GM19467 (cell line): Measurements from ENCODE around the gene CLCN6.
"Not testable (repeated sequence)": the region's sequence is repeated elsewhere in the genome, so short reads cannot be mapped to it uniquely, and the experiment has no call there.

ENCODE experiments used
- ATAC-seq: cut with Tn5 transposase; IDR thresholded peaks from one replicate; pipeline ENCODE4 v1.9.1; 2021; ENCODE audit warnings: mild to moderate bottlenecking, moderate library complexity; ENCODE audit not compliant: unreplicated experiment

Gene CLCN6

GRCh38 chr1:11793819-11794218, 12.2 kb upstream of the CLCN6 start:
- no peak for ATAC-seq

- ATAC-seq, result no peak
Measured at GRCh38 chr1:11794446-11795237, 11.3 kb upstream of the CLCN6 start.

GRCh38 chr1:11795238-11795890, 10.6 kb upstream of the CLCN6 start:
- no peak for ATAC-seq

DNA sequence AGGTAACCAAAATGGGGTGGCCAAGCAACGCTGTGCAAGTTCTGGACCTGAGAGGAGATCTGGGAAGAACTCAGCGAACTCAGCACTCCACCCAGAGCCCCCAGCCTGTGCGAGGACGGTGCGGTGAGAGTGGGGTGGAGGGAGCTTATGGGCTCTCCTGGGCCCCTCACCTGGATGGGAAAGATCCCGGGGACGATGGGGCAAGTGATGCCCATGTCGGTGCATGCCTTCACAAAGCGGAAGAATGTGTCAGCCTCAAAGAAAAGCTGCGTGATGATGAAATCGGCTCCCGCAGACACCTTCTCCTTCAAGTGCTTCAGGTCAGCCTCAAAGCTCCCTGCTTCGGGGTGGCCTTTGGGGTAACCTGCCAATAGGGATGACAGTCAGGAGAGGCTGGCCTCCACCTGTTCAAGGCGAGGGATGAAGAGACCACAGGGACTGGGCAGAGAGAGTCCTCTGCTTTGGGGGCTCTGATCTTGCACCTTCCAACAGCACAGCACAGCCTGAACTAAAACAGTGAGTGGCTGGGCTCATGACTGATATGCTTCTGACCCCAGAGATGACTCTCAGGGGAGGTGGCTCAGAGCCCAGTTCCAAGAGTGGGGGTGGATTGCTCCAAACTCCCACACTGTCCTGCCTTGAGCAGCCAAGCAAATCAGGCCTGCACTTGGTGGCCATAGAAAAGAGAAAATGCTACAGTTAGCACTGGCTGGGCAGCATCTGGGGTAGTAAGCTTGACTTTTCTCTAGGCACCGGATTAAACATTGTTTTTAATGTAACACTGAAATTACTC, 9.8 kb upstream of the CLCN6 start:
- ATAC-seq, result no peak

GRCh38 chr1:11797525-11798216, 8.3 kb upstream of the CLCN6 start:
- no peak for ATAC-seq

GRCh38 chr1:11799099-11799498, 6.9 kb upstream of the CLCN6 start:
- no peak for ATAC-seq

DNA sequence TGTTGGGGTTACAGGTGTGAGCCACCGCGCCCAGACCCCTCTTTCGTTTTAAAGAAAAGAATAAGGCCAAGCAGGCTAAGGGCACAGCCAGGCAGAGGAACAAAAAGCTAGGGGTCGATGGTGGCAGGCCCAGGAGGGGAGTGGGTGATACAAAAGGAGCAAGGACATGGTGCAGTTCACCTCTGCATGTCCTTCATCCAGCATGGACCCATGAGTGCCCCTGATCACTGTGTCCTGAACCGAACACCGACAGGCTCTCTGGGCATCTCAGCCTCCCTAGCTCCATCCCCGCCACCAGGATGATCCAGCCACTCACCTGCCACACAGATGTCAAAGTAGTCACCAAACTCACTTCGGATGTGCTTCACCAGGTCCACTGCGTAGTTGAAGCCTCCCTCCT, 6.1 kb upstream of the CLCN6 start:
- ATAC-seq, result no peak

- no peak for ATAC-seq
Measured at GRCh38 chr1:11800391-11800755, 5.6 kb upstream of the CLCN6 start.

DNA sequence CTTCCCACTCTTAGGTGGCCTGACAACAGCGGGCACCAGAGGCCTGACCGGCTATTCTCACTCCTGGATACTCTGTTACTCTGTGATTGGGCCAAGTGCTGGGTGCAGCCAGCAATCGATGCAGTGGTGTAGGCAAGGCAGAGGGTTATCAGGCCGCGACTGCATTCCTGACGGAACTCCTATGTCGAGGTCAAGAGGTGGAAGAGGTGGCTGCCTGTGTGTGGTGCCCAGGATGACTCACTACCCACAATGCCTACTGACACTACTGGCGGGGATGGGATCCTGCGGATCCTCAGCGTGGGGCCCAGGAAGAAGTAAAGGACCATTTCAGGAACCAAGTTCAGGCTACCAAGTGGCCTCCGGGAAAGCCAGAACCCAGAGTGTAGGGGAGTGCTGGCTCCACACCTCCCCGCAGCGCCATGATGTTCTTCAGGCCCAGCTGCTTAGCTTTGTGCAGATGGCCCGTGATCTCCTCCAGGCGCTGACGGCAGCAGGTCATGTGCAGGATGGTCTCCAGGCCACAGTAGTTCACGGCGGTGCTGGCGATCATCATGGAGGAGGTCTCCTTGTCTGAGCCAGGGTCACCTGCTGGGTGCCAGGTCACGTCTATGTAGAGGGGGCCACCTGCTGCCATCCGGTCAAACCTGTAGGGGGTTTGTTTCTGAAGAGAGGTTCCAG, 5.1 kb upstream of the CLCN6 start:
- no peak for ATAC-seq

DNA sequence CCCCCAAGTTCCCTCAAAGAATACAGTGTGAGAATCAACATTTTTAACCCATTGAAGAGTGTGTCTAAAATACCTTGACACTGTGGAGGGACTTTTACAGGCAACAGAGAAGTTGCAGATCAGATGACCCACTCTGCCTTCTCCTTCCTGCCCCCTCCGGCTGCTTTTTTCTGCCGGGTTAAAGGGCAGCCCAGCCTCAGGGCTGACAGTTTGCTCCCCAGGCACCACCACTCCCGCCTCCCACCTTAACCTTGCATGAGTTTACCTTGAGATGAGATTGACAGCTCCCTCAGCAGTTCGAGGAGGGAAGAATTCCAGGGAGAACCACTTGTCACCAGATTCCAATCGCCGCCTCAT, 3.4 kb upstream of the CLCN6 start:
- no peak for ATAC-seq

DNA sequence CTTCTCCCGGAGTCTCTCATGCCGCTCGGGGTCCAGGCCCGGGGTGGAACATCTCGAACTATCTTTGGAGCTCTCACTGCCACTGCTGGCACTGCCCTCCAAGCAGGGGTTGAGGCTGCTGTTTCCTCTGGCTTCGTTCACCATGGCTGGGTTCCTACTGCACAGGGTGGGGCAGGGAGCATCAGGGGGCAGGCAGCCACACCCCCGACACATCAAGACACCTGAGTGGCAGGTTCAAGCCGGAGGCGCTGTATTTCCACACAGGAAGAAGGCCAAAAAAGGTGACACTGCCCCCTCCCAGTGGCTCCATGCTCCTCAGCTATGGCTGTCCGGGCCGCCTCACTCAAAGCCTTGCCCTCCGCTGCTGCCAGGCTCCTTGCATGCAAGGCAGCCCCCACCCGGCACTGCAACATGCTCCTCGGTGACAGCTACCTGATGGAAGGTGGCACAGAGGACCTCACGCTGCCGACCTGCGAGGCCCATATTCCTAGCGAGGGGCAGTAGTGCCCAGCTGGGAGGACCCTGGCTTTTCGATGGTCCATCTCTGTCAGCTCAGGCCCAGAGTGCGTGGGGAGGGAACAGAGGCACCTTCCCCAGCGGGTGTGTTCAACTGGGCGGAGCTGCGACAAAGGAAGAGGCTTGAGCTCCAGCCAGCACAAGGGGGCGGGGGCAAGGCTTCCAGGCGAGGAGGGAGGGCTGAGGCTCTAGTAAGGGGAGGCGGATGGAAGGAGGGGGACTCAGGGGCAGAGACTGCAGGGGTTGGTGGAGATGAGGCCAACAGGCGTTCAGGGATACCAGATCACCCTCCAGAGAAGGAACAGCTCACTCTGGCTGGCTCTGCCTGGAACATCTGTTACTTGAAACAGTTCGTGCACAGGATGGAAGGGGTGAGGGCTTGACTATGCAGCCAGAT, 2.8 kb upstream of the CLCN6 start:
- no peak for ATAC-seq

DNA sequence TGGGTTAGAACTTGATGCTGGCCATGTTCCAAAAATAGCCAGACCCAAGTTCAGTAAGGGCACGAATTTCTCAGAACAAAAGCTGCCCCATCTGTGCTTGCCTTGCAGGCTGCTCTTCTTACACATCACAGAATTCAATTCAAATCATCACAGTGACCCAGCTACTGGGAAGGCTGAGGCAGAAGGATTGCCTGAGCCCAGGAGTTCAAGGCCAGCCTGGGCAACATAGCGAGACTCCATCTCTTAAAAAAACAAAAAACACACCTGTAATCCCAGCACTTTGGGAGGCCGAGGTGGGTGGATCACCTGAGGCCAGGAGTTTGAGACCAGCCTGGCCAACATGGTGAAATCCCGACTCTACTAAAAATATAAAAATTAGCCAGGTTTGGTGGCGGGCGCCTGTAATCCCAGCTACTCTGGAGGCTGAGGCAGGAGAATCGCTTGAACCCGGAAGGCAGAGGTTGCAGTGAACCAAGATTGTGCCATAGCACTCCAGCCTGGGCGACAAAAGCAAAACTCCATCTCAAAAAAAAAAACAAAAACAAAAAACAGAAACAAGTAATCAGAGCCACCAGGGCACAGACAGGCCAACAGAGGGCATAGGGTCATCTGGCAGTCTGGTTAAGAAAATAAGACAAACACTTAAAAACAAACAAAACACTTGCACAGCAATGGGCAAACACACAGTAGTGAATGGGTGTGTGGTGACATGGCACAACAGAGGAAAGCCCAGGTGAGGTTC, 1.9 kb upstream of the CLCN6 start:
- ATAC-seq, result not testable (repeated sequence)

- ATAC-seq, result no peak
Measured at GRCh38 chr1:11804666-11805421, 1.1 kb upstream of the CLCN6 start.

DNA sequence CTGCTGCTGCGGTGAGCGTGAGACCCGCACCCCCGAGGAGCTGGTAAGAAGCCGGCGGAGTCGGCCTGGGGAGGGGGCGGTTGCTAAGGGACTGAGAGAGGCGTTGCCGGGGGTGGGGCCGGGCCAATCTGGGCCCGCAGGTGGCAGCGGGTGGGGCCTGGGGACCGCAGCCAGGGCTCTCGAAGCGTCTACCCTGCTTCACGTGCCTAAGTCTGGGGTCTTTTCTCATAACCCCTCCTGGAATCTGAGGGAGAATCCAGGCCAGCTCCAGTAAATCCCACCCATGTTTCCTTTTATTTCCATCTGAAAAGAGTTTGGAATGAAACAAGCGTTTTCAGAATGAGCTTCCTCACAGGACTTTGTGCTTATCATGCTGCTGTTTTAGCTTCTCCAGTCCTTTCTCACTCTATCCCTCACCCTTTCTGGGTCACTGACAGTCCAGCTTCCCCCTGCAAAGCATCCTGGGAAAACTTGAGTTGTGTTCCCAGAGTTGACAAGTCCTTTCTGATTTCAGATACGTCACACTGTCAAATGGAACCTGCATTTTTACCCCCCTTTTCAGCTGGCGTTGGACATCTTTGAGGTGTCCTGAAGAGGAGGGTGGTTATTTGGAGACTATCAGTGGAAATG, 431 bp downstream of the CLCN6 start:
- ATAC-seq, result peak; percentile 32

- no peak for ATAC-seq
Measured at GRCh38 chr1:11807133-11807532, 1.1 kb downstream of the CLCN6 start.

GRCh38 chr1:11813021-11813420, 7.0 kb downstream of the CLCN6 start:
- ATAC-seq, result no peak

DNA sequence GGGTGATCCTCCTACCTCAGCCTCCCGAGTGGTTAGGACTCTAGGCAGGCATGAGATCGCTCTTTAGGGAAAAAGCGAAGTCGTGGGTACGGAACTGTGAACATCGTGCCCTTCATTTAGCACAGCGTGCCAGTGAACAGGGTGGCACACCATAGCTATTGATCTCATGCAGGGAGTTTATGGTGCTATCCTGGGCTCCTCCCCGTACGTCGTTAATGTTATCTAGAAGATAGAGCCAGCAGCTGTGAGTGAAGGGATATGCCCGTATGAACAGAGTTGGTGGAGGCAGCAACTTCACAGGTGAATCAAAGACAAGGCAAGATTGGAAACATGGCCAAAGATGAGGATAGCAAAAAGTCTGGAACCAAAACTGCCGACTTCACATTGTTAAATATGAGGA, 11.2 kb downstream of the CLCN6 start:
- no peak for ATAC-seq

- no peak for ATAC-seq
Measured at GRCh38 chr1:11822091-11822490, 16.1 kb downstream of the CLCN6 start.
